ENCODE measurements around the gene EFHC2. TPM values are rescaled to one million over a fixed set of nuclear protein-coding genes. Genes with fewer than 3 reads are reported as not detected.

Gene EFHC2
- total RNA-seq (2014; rRNA removed; shearing (Covaris generic); ENCODE audit: low replicate concordance) = not detected in 2 replicates

GRCh38 chrX:44343412-44344141 lies at the start of gene EFHC2:
EFHC2 (minus strand) TSS chrX:44343672; CDS start chrX:44343588, 84 bp downstream.
- H3K27ac ChIP-seq (ENCODE audit: low read length) = no peak within 1 kb of the TSS
- H3K9me3 ChIP-seq (ENCODE audit: low read length) = no peaks in the 10 kb centered on the region
- no peaks in the 10 kb centered on the region for H3K4me1 ChIP-seq (ENCODE audit: low read length)
- H3K9ac ChIP-seq (ENCODE audit: low read length) = no peak within 1 kb of the TSS
- H4K20me1 ChIP-seq (ENCODE audit: insufficient read depth, low read depth, low read length) = no peaks in the 10 kb centered on the region
- no peak within 1 kb of the TSS for H3K4me2 ChIP-seq (ENCODE audit: low read depth, low read length, poor library complexity, severe bottlenecking)
- H2AFZ ChIP-seq (ENCODE audit: low read length) = no peak within 1 kb of the TSS
- H3K27me3 ChIP-seq (ENCODE audit: low read length) = no peaks in the 10 kb centered on the region
- H3K9me2 ChIP-seq (replicated peaks; ENCODE audit: insufficient read depth, low read length) = no peaks in the 10 kb centered on the region
- no peaks in the 10 kb centered on the region for H3K79me2 ChIP-seq (ENCODE audit: low read length)
- H3K36me3 ChIP-seq (ENCODE audit: insufficient read depth, low read length) = no peaks in the 10 kb centered on the region
- DNase-seq = no peak
- H3K4me3 ChIP-seq (ENCODE audit: low read length) = no peak within 1 kb of the TSS

- no peaks in the 10 kb centered on the region for H3K36me3 ChIP-seq (ENCODE audit: insufficient read depth, low read length)
Measured at GRCh38 chrX:44392767-44393166, 49.3 kb upstream of the EFHC2 start.

GRCh38 chrX:44384688-44385338 lies 41.3 kb upstream of the EFHC2 start:
- H3K27ac ChIP-seq (ENCODE audit: low read length) = no peak overlapping the region
- DNase-seq = no peak
- H4K20me1 ChIP-seq (ENCODE audit: insufficient read depth, low read depth, low read length) = no peaks in the 10 kb centered on the region
- no peaks in the 10 kb centered on the region for H3K4me1 ChIP-seq (ENCODE audit: low read length)
- H3K9me3 ChIP-seq (ENCODE audit: low read length) = no peaks in the 10 kb centered on the region
- no peaks in the 10 kb centered on the region for H3K27me3 ChIP-seq (ENCODE audit: low read length)
- H3K36me3 ChIP-seq (ENCODE audit: insufficient read depth, low read length) = no peaks in the 10 kb centered on the region
- H2AFZ ChIP-seq (ENCODE audit: low read length) = no peak overlapping the region
- H3K9me2 ChIP-seq (replicated peaks; ENCODE audit: insufficient read depth, low read length) = no peaks in the 10 kb centered on the region
- no peak overlapping the region for H3K9ac ChIP-seq (ENCODE audit: low read length)
- no peaks in the 10 kb centered on the region for H3K79me2 ChIP-seq (ENCODE audit: low read length)
- H3K4me2 ChIP-seq (ENCODE audit: low read depth, low read length, poor library complexity, severe bottlenecking) = no peak overlapping the region
- no peak overlapping the region for H3K4me3 ChIP-seq (ENCODE audit: low read length)

More at GRCh38 chrX:44392767-44393166, 49.3 kb upstream of the EFHC2 start:
- Histone ChIP-seq H3K9ac (ENCODE audit: low read length) (no peak overlapping the region), H3K9me3 (ENCODE audit: low read length) (no peaks in the 10 kb centered on the region), H3K4me3 (ENCODE audit: low read length) (no peak overlapping the region), H3K9me2 (replicated peaks; ENCODE audit: insufficient read depth, low read length) (no peaks in the 10 kb centered on the region), H3K79me2 (ENCODE audit: low read length) (no peaks in the 10 kb centered on the region), H3K27ac (ENCODE audit: low read length) (no peak overlapping the region), H2AFZ (ENCODE audit: low read length) (no peak overlapping the region), H3K27me3 (ENCODE audit: low read length) (no peaks in the 10 kb centered on the region), H4K20me1 (ENCODE audit: insufficient read depth, low read depth, low read length) (no peaks in the 10 kb centered on the region), H3K4me2 (ENCODE audit: low read depth, low read length, poor library complexity, severe bottlenecking) (no peak overlapping the region), H3K4me1 (ENCODE audit: low read length) (no peaks in the 10 kb centered on the region)
- DNase-seq = no peak

- Histone ChIP-seq H3K4me2 (ENCODE audit: low read depth, low read length, poor library complexity, severe bottlenecking) (no peak overlapping the region), H3K4me3 (ENCODE audit: low read length) (no peak overlapping the region), H3K27me3 (ENCODE audit: low read length) (no peaks in the 10 kb centered on the region), H3K4me1 (ENCODE audit: low read length) (no peaks in the 10 kb centered on the region), H3K27ac (ENCODE audit: low read length) (no peak overlapping the region), H3K9ac (ENCODE audit: low read length) (no peak overlapping the region), H2AFZ (ENCODE audit: low read length) (no peak overlapping the region), H3K36me3 (ENCODE audit: insufficient read depth, low read length) (no peaks in the 10 kb centered on the region), H4K20me1 (ENCODE audit: insufficient read depth, low read depth, low read length) (no peaks in the 10 kb centered on the region), H3K9me3 (ENCODE audit: low read length) (no peaks in the 10 kb centered on the region), H3K9me2 (replicated peaks; ENCODE audit: insufficient read depth, low read length) (no peaks in the 10 kb centered on the region), H3K79me2 (ENCODE audit: low read length) (no peaks in the 10 kb centered on the region)
- no peak for DNase-seq
Measured at GRCh38 chrX:44382871-44383270, 39.4 kb upstream of the EFHC2 start.

GRCh38 chrX:44352758-44353157 lies 9.3 kb upstream of the EFHC2 start:
- Histone ChIP-seq H3K9me3 (ENCODE audit: low read length) (no peaks in the 10 kb centered on the region), H3K27me3 (ENCODE audit: low read length) (no peaks in the 10 kb centered on the region), H3K4me3 (ENCODE audit: low read length) (no peak overlapping the region), H3K79me2 (ENCODE audit: low read length) (no peaks in the 10 kb centered on the region), H3K4me2 (ENCODE audit: low read depth, low read length, poor library complexity, severe bottlenecking) (no peak overlapping the region), H2AFZ (ENCODE audit: low read length) (no peak overlapping the region), H3K9me2 (replicated peaks; ENCODE audit: insufficient read depth, low read length) (no peaks in the 10 kb centered on the region), H3K4me1 (ENCODE audit: low read length) (no peaks in the 10 kb centered on the region), H3K9ac (ENCODE audit: low read length) (no peak overlapping the region), H3K27ac (ENCODE audit: low read length) (no peak overlapping the region), H3K36me3 (ENCODE audit: insufficient read depth, low read length) (no peaks in the 10 kb centered on the region), H4K20me1 (ENCODE audit: insufficient read depth, low read depth, low read length) (no peaks in the 10 kb centered on the region)
- DNase-seq = no peak

GRCh38 chrX:44349561-44349960 lies 6.1 kb upstream of the EFHC2 start:
- Histone ChIP-seq H3K79me2 (ENCODE audit: low read length) (no peaks in the 10 kb centered on the region), H2AFZ (ENCODE audit: low read length) (no peak overlapping the region), H3K27ac (ENCODE audit: low read length) (no peak overlapping the region), H4K20me1 (ENCODE audit: insufficient read depth, low read depth, low read length) (no peaks in the 10 kb centered on the region), H3K4me3 (ENCODE audit: low read length) (no peak overlapping the region), H3K9me3 (ENCODE audit: low read length) (no peaks in the 10 kb centered on the region), H3K36me3 (ENCODE audit: insufficient read depth, low read length) (no peaks in the 10 kb centered on the region), H3K4me1 (ENCODE audit: low read length) (no peaks in the 10 kb centered on the region), H3K4me2 (ENCODE audit: low read depth, low read length, poor library complexity, severe bottlenecking) (no peak overlapping the region), H3K9ac (ENCODE audit: low read length) (no peak overlapping the region), H3K9me2 (replicated peaks; ENCODE audit: insufficient read depth, low read length) (no peaks in the 10 kb centered on the region), H3K27me3 (ENCODE audit: low read length) (no peaks in the 10 kb centered on the region)
- DNase-seq = no peak

- Histone ChIP-seq H3K4me1 (ENCODE audit: low read length) (no peaks in the 10 kb centered on the region), H3K27me3 (ENCODE audit: low read length) (no peaks in the 10 kb centered on the region), H2AFZ (ENCODE audit: low read length) (no peak overlapping the region), H3K79me2 (ENCODE audit: low read length) (no peaks in the 10 kb centered on the region), H4K20me1 (ENCODE audit: insufficient read depth, low read depth, low read length) (no peaks in the 10 kb centered on the region), H3K9me3 (ENCODE audit: low read length) (no peaks in the 10 kb centered on the region), H3K36me3 (ENCODE audit: insufficient read depth, low read length) (no peaks in the 10 kb centered on the region), H3K9me2 (replicated peaks; ENCODE audit: insufficient read depth, low read length) (no peaks in the 10 kb centered on the region), H3K9ac (ENCODE audit: low read length) (no peak overlapping the region), H3K4me3 (ENCODE audit: low read length) (no peak overlapping the region), H3K27ac (ENCODE audit: low read length) (no peak overlapping the region), H3K4me2 (ENCODE audit: low read depth, low read length, poor library complexity, severe bottlenecking) (no peak overlapping the region)
- no peak for DNase-seq
Measured at GRCh38 chrX:44344687-44345086, 1.2 kb upstream of the EFHC2 start.

GRCh38 chrX:44344194-44344593 lies 722 bp upstream of the EFHC2 start:
- Histone ChIP-seq H3K27me3 (ENCODE audit: low read length) (no peaks in the 10 kb centered on the region), H4K20me1 (ENCODE audit: insufficient read depth, low read depth, low read length) (no peaks in the 10 kb centered on the region), H3K4me3 (ENCODE audit: low read length) (no peak overlapping the region), H3K4me2 (ENCODE audit: low read depth, low read length, poor library complexity, severe bottlenecking) (no peak overlapping the region), H3K9me2 (replicated peaks; ENCODE audit: insufficient read depth, low read length) (no peaks in the 10 kb centered on the region), H3K79me2 (ENCODE audit: low read length) (no peaks in the 10 kb centered on the region), H3K27ac (ENCODE audit: low read length) (no peak overlapping the region), H3K36me3 (ENCODE audit: insufficient read depth, low read length) (no peaks in the 10 kb centered on the region), H3K9ac (ENCODE audit: low read length) (no peak overlapping the region), H2AFZ (ENCODE audit: low read length) (no peak overlapping the region), H3K9me3 (ENCODE audit: low read length) (no peaks in the 10 kb centered on the region), H3K4me1 (ENCODE audit: low read length) (no peaks in the 10 kb centered on the region)
- no peak for DNase-seq

All from Karpas-422 (cell line).